Activated CD4-positive, alpha-beta T cell treated with anti-CD3 and anti-CD28 coated beads for 36 hours (primary cell): ENCODE results near the gene EPC1. TPM values are rescaled to one million over a fixed set of nuclear protein-coding genes. Genes with fewer than 3 reads are reported as not detected.

ENCODE experiments used
- ATAC-seq: fragments of 200-7000 bp; cut with Tn5 transposase; one replicate; pipeline ENCODE4 v1.10.0; 2021; ENCODE audit warnings: mild to moderate bottlenecking, moderate library complexity
- CTCF ChIA-PET: fragments of 350-600 bp; sonication (Branson Sonifier 250); formaldehyde crosslinking; loops from one replicate; lab custom pipeline; 2021; ENCODE audit warnings: antibody characterized with exemption; lab: Charles Lee
- POLR2A ChIA-PET: fragments of 350-600 bp; sonication (Branson Sonifier 250); formaldehyde crosslinking; loops from one replicate; lab custom pipeline; 2021; ENCODE audit warnings: antibody characterized with exemption, inconsistent platforms; lab: Charles Lee
- DNase-seq: peaks from one replicate; pipeline ENCODE4 v3.0.0-alpha.2; 2020
- H3K27ac Mint-ChIP-seq: one replicate; pipeline ENCODE4 v1.8.0; 2021; ENCODE audit warnings: mixed read lengths
- H3K27me3 Mint-ChIP-seq: one replicate; pipeline ENCODE4 v1.8.0; 2021; ENCODE audit warnings: mixed read lengths
- H3K36me3 Mint-ChIP-seq: one replicate; pipeline ENCODE4 v1.8.0; 2021; ENCODE audit warnings: low read depth, mixed read lengths
- H3K4me1 Mint-ChIP-seq: one replicate; pipeline ENCODE4 v1.8.0; 2021; ENCODE audit warnings: mixed read lengths
- H3K4me3 Mint-ChIP-seq: one replicate; pipeline ENCODE4 v1.8.0; 2021; ENCODE audit warnings: mild to moderate bottlenecking, moderate library complexity, mixed read lengths
- H3K9me3 Mint-ChIP-seq: one replicate; pipeline ENCODE4 v1.8.0; 2021; ENCODE audit warnings: low read depth, mixed read lengths
- intact Hi-C, 2 experiments: fragments of 100-400 bp; cut with DNase I in 1 of 2; cut with micrococcal nuclease in 1 of 2; formaldehyde crosslinking; loops; one replicate each; pipeline versions ENCODE4 v1.14.2 to v1.15.1; 2022 to 2024; cut with DNase I, micrococcal nuclease
- total RNA-seq, 2 experiments: library from RNA; stranded (reverse); gene quantifications; one replicate each; pipeline ENCODE4 v1.2.3, GENCODE V29; 2021

EPC1 gene
- total RNA-seq, 2 experiments from 2014 or later, result 28.8 to 31.0 TPM

- ATAC-seq (no peak), DNase-seq (no peak)
- Mint-ChIP-seq H3K27me3 (no peaks in the 10 kb centered on the region), H3K4me3 (no peak overlapping the region), H3K27ac (peak overlapping the region; percentile 35), H3K4me1 (peaks cover 97% of the 10 kb centered on the region), H3K9me3 (peaks cover 6% of the 10 kb centered on the region), H3K36me3 (peaks cover 44% of the 10 kb centered on the region)
- CTCF ChIA-PET, result interaction anchor here (0.6 to 1.7 kb wide), 12 partner anchors 8 to 144 kb away, joined by 3 to 6 read pairs (median 4); no protein-coding TSS in a partner anchor
- POLR2A ChIA-PET, result interaction anchor here (0.9 kb wide), 1 partner anchor 11 kb away, joined by 4 read pairs; no protein-coding TSS in a partner anchor
- intact Hi-C loops, result loop anchor here (10.0 kb wide), 2 partner anchors 283 to 993 kb away; partner anchors contain the start of gene KIF5B (in 1 of the 2)
Measured at GRCh38 chr10:32337350-32337749, 9.6 kb downstream of the EPC1 start.

- POLR2A ChIA-PET, result interaction anchor here (0.6 to 1.7 kb wide), 2 partner anchors 15 to 1095 kb away, joined by 3 to 7 read pairs; no protein-coding TSS in a partner anchor
- intact Hi-C loops, result loop anchor here (5.0 to 10.0 kb wide), 4 partner anchors 37 to 989 kb away; partner anchors contain the start of gene KIF5B (in 1 of the 2)
- Mint-ChIP-seq H3K36me3 (peaks cover 47% of the 10 kb centered on the region), H3K27me3 (no peaks in the 10 kb centered on the region), H3K4me3 (peak overlapping the region; percentile 75), H3K9me3 (peaks cover 6% of the 10 kb centered on the region), H3K27ac (peak overlapping the region; percentile 98), H3K4me1 (peaks cover 96% of the 10 kb centered on the region)
- CTCF ChIA-PET, result interaction anchor here (0.8 to 3.0 kb wide), 6 partner anchors 8 to 89 kb away, joined by 3 to 19 read pairs (median 4); no protein-coding TSS in a partner anchor
- no peak for ATAC-seq
- DNase-seq, result peak; percentile 36
Measured at GRCh38 chr10:32333849-32334248, 13.1 kb downstream of the EPC1 start.

- peak; percentile 87 for DNase-seq
- Mint-ChIP-seq H3K27ac (peak overlapping the region; percentile 98), H3K9me3 (peaks cover 3% of the 10 kb centered on the region), H3K36me3 (peaks cover 38% of the 10 kb centered on the region), H3K4me3 (peak overlapping the region; percentile 75), H3K27me3 (no peaks in the 10 kb centered on the region), H3K4me1 (peaks cover 96% of the 10 kb centered on the region)
- ATAC-seq, result peak; percentile 95
- CTCF ChIA-PET, result interaction anchor here (0.7 to 0.9 kb wide), 3 partner anchors 13 to 43 kb away, joined by 3 read pairs; no protein-coding TSS in a partner anchor
- intact Hi-C loops, result loop anchor here (1.0 to 10.0 kb wide), 7 partner anchors 14 to 988 kb away; partner anchors contain the start of gene KIF5B (in 1 of the 2)
- POLR2A ChIA-PET, result interaction anchor here (0.6 to 1.4 kb wide), 3 partner anchors 8 to 1241 kb away, joined by 3 to 4 read pairs (median 3); no protein-coding TSS in a partner anchor
Measured at GRCh38 chr10:32332299-32332750, 14.6 kb downstream of the EPC1 start.

- Mint-ChIP-seq H3K36me3 (peaks cover 36% of the 10 kb centered on the region), H3K9me3 (peaks cover 3% of the 10 kb centered on the region), H3K27ac (peak overlapping the region; percentile 98), H3K4me1 (peaks cover 96% of the 10 kb centered on the region), H3K27me3 (no peaks in the 10 kb centered on the region), H3K4me3 (peak overlapping the region; percentile 75)
- CTCF ChIA-PET, result interaction anchor here (0.7 to 0.9 kb wide), 2 partner anchors 12 to 17 kb away, joined by 3 read pairs; no protein-coding TSS in a partner anchor
- intact Hi-C loops, result loop anchor here (1.0 to 10.0 kb wide), 7 partner anchors 13 to 987 kb away; partner anchors contain the start of gene KIF5B (in 1 of the 2)
- ATAC-seq, result no peak
- POLR2A ChIA-PET, result interaction anchor here (1.4 kb wide), 1 partner anchor 9 kb away, joined by 3 read pairs; no protein-coding TSS in a partner anchor
- DNase-seq, result no peak
Measured at GRCh38 chr10:32331606-32332005, 15.4 kb downstream of the EPC1 start.

GRCh38 chr10:32330214-32330613 lies 16.7 kb downstream of the EPC1 start:
- H3K27ac Mint-ChIP-seq, result peak overlapping the region; percentile 35
- no peaks in the 10 kb centered on the region for H3K27me3 Mint-ChIP-seq
- ATAC-seq, result no peak
- H3K4me1 Mint-ChIP-seq, result peaks cover 98% of the 10 kb centered on the region
- no peak overlapping the region for H3K4me3 Mint-ChIP-seq
- ChIA-PET POLR2A (interaction anchor here (0.6 to 0.7 kb wide), 2 partner anchors 10 to 164 kb away, joined by 3 to 5 read pairs; no protein-coding TSS in a partner anchor), CTCF (interaction anchor here (1.0 to 1.6 kb wide), 4 partner anchors 13 to 79 kb away, joined by 3 to 5 read pairs (median 4); no protein-coding TSS in a partner anchor)
- H3K9me3 Mint-ChIP-seq, result no peaks in the 10 kb centered on the region
- intact Hi-C loops, result loop anchor here (5.0 to 10.0 kb wide), 4 partner anchors 33 to 985 kb away; partner anchors contain the start of gene KIF5B (in 1 of the 2)
- H3K36me3 Mint-ChIP-seq, result peaks cover 25% of the 10 kb centered on the region
- no peak for DNase-seq

GRCh38 chr10:32329061-32329460 lies 17.9 kb downstream of the EPC1 start:
- H3K27ac Mint-ChIP-seq, result peak overlapping the region; percentile 80
- intact Hi-C loops, result loop anchor here in 1 of 2 experiments (5.0 kb wide), 1 partner anchor 402 kb away; the partner anchor contains the start of gene ARHGAP12
- peak overlapping the region; percentile 11 for H3K4me3 Mint-ChIP-seq
- CTCF ChIA-PET, result interaction anchor here (0.8 to 2.1 kb wide), 6 partner anchors 14 to 78 kb away, joined by 4 to 5 read pairs (median 4); no protein-coding TSS in a partner anchor
- H3K9me3 Mint-ChIP-seq, result no peaks in the 10 kb centered on the region
- peaks cover 93% of the 10 kb centered on the region for H3K4me1 Mint-ChIP-seq
- peaks cover 25% of the 10 kb centered on the region for H3K36me3 Mint-ChIP-seq
- H3K27me3 Mint-ChIP-seq, result no peaks in the 10 kb centered on the region
- ATAC-seq (no peak), DNase-seq (no peak)
- POLR2A ChIA-PET, result interaction anchor here (1.0 kb wide), 1 partner anchor 49 kb away, joined by 3 read pairs; no protein-coding TSS in a partner anchor

- ChIA-PET CTCF (interaction anchor here (1.1 to 2.1 kb wide), 4 partner anchors 17 to 71 kb away, joined by 3 to 5 read pairs (median 4); no protein-coding TSS in a partner anchor), POLR2A (interaction anchor here (1.0 kb wide), 1 partner anchor 49 kb away, joined by 3 read pairs; no protein-coding TSS in a partner anchor)
- DNase-seq (peak; percentile 34), ATAC-seq (no peak)
- no peaks in the 10 kb centered on the region for H3K9me3 Mint-ChIP-seq
- intact Hi-C loops, result loop anchor here in 1 of 2 experiments (5.0 kb wide), 1 partner anchor 401 kb away; the partner anchor contains the start of gene ARHGAP12
- H3K27ac Mint-ChIP-seq, result peak overlapping the region; percentile 80
- peaks cover 89% of the 10 kb centered on the region for H3K4me1 Mint-ChIP-seq
- no peaks in the 10 kb centered on the region for H3K27me3 Mint-ChIP-seq
- H3K4me3 Mint-ChIP-seq, result peak overlapping the region; percentile 11
- peaks cover 22% of the 10 kb centered on the region for H3K36me3 Mint-ChIP-seq
Measured at GRCh38 chr10:32328499-32328898, 18.5 kb downstream of the EPC1 start.

- DNase-seq (no peak), ATAC-seq (no peak)
- Mint-ChIP-seq H3K27ac (peak overlapping the region; percentile 80), H3K4me3 (no peak overlapping the region), H3K4me1 (peaks cover 87% of the 10 kb centered on the region), H3K36me3 (peaks cover 15% of the 10 kb centered on the region), H3K27me3 (no peaks in the 10 kb centered on the region), H3K9me3 (no peaks in the 10 kb centered on the region)
- intact Hi-C loops, result loop anchor here (2.0 to 5.0 kb wide), 2 partner anchors 13 to 400 kb away; partner anchors contain the start of gene ARHGAP12 (in 1 of the 2)
- CTCF ChIA-PET, result interaction anchor here (1.1 kb wide), 1 partner anchor 19 kb away, joined by 3 read pairs; no protein-coding TSS in a partner anchor
- POLR2A ChIA-PET, result no interaction called here
Measured at GRCh38 chr10:32327364-32327691, 19.6 kb downstream of the EPC1 start.

GRCh38 chr10:32326680-32327363 lies 20.1 kb downstream of the EPC1 start:
- Mint-ChIP-seq H3K27me3 (no peaks in the 10 kb centered on the region), H3K36me3 (peaks cover 13% of the 10 kb centered on the region), H3K4me3 (no peak overlapping the region), H3K4me1 (peaks cover 83% of the 10 kb centered on the region), H3K27ac (peak overlapping the region; percentile 80), H3K9me3 (no peaks in the 10 kb centered on the region)
- intact Hi-C loops, result loop anchor here (2.0 to 5.0 kb wide), 2 partner anchors 14 to 400 kb away; partner anchors contain the start of gene ARHGAP12 (in 1 of the 2)
- ChIA-PET CTCF (interaction anchor here (0.7 kb wide), 1 partner anchor 11 kb away, joined by 3 read pairs; no protein-coding TSS in a partner anchor), POLR2A (no interaction called here)
- no peak for DNase-seq
- ATAC-seq, result no peak

- CTCF ChIA-PET, result interaction anchor here (0.7 kb wide), 1 partner anchor 11 kb away, joined by 3 read pairs; no protein-coding TSS in a partner anchor
- intact Hi-C loops, result loop anchor here (2.0 to 5.0 kb wide), 2 partner anchors 15 to 399 kb away; partner anchors contain the start of gene ARHGAP12 (in 1 of the 2)
- Mint-ChIP-seq H3K27ac (peak overlapping the region; percentile 40), H3K4me3 (no peak overlapping the region), H3K4me1 (peaks cover 85% of the 10 kb centered on the region), H3K27me3 (no peaks in the 10 kb centered on the region), H3K9me3 (no peaks in the 10 kb centered on the region), H3K36me3 (peaks cover 17% of the 10 kb centered on the region)
- peak; percentile 30 for DNase-seq
- POLR2A ChIA-PET, result no interaction called here
- ATAC-seq, result peak; percentile 50
Measured at GRCh38 chr10:32326119-32326518, 20.8 kb downstream of the EPC1 start.
